ENCODE measurements around the gene ZNF180.

ZNF180 gene

GRCh38 chr19:44452367-44452766, 48.0 kb downstream of the ZNF180 start:
- H3K4me3 Mint-ChIP-seq = no peak overlapping the region
- H3K9me3 Mint-ChIP-seq = peaks cover 69% of the 10 kb centered on the region
- H3K36me3 Mint-ChIP-seq (ENCODE audit: low read depth) = peaks cover 4% of the 10 kb centered on the region

GRCh38 chr19:44451687-44452086, 48.6 kb downstream of the ZNF180 start:
- Mint-ChIP-seq H3K27me3 (ENCODE audit: low read depth) (no peaks in the 10 kb centered on the region), H3K27ac (no peak overlapping the region), H3K4me1 (ENCODE audit: low read depth) (peaks cover 3% of the 10 kb centered on the region), H3K4me3 (no peak overlapping the region), H3K36me3 (ENCODE audit: low read depth) (peaks cover 4% of the 10 kb centered on the region), H3K9me3 (peaks cover 75% of the 10 kb centered on the region)
- DNase-seq (ENCODE audit: low spot score) = no peak

More at GRCh38 chr19:44452367-44452766, 48.0 kb downstream of the ZNF180 start:
- H3K27me3 Mint-ChIP-seq (ENCODE audit: low read depth) = no peaks in the 10 kb centered on the region
- DNase-seq (ENCODE audit: low spot score) = no peak
- H3K27ac Mint-ChIP-seq = no peak overlapping the region
- peaks cover 3% of the 10 kb centered on the region for H3K4me1 Mint-ChIP-seq (ENCODE audit: low read depth)

- peak; percentile 32 for DNase-seq (ENCODE audit: low spot score)
- H3K27ac Mint-ChIP-seq = peak within 1 kb of the TSS; percentile 62
- peaks cover 10% of the 10 kb centered on the region for H3K36me3 Mint-ChIP-seq (ENCODE audit: low read depth)
- peaks cover 84% of the 10 kb centered on the region for H3K9me3 Mint-ChIP-seq
- H3K27me3 Mint-ChIP-seq (ENCODE audit: low read depth) = no peaks in the 10 kb centered on the region
- H3K4me3 Mint-ChIP-seq = peak within 1 kb of the TSS; percentile 77
- H3K4me1 Mint-ChIP-seq (ENCODE audit: low read depth) = peaks cover 3% of the 10 kb centered on the region
Observed at GRCh38 chr19:44447916-44448674, 52.2 kb downstream of the ZNF180 start, which contains the start of gene ZNF229. ZNF229 (minus strand) TSS chr19:44448472; CDS start chr19:44442847, 5,625 bp downstream.

GRCh38 chr19:44438441-44438840, 61.9 kb downstream of the ZNF180 start:
- peaks cover 3% of the 10 kb centered on the region for H3K36me3 Mint-ChIP-seq (ENCODE audit: low read depth)
- H3K27me3 Mint-ChIP-seq (ENCODE audit: low read depth) = no peaks in the 10 kb centered on the region
- H3K27ac Mint-ChIP-seq = no peak overlapping the region
- no peak overlapping the region for H3K4me3 Mint-ChIP-seq
- H3K9me3 Mint-ChIP-seq = peaks cover 68% of the 10 kb centered on the region
- no peaks in the 10 kb centered on the region for H3K4me1 Mint-ChIP-seq (ENCODE audit: low read depth)
- no peak for DNase-seq (ENCODE audit: low spot score)

DNA sequence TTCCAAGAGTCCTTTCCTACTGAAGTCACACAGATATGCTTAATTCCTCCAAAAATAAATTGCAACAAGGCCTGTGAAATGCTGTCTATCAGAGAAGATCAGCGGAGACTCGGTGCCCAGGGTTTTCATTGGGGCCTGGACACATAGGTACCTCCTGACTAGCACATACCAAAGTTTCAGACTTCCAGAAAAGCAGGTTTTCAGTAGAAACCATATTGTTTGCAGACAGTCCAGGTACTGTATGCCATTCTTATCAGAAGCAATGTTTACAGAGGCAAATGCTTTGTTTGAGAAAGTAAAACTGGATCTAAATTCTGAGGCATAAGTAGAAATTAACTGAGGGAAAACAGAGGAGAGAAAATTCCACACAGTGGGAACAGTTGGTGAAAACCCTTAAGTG, 64.9 kb downstream of the ZNF180 start:
- Mint-ChIP-seq H3K9me3 (peaks cover 61% of the 10 kb centered on the region), H3K27me3 (ENCODE audit: low read depth) (no peaks in the 10 kb centered on the region), H3K27ac (no peak overlapping the region), H3K4me3 (no peak overlapping the region), H3K4me1 (ENCODE audit: low read depth) (no peaks in the 10 kb centered on the region), H3K36me3 (ENCODE audit: low read depth) (peaks cover 3% of the 10 kb centered on the region)
- no peak for DNase-seq (ENCODE audit: low spot score)

DNA sequence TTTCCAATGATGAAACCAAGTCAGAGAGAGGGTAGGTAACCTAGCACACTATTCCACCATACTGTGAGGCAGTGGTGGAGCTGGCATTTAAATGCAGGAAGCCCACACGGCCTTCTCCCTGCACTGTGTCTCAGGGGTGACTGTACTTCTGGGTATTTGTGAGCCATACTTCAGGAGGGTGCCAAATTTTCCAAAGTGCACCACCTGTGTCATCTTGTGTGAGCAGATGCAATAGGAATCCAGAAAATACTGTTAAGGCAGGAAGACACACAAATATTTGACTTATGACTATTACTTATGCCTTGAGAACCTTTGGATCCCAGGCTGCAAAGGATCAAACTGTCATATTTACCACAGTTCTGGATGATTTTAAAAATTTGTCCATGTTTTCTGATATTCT, 69.4 kb downstream of the ZNF180 start:
- Mint-ChIP-seq H3K27ac (no peak overlapping the region), H3K36me3 (ENCODE audit: low read depth) (peaks cover 3% of the 10 kb centered on the region), H3K9me3 (peaks cover 77% of the 10 kb centered on the region), H3K27me3 (ENCODE audit: low read depth) (no peaks in the 10 kb centered on the region), H3K4me1 (ENCODE audit: low read depth) (no peaks in the 10 kb centered on the region), H3K4me3 (no peak overlapping the region)
- no peak for DNase-seq (ENCODE audit: low spot score)

Data from T-helper 2 cell treated with Interferon-gamma antibody and Interleukin-4, amounts not matched to agents 5 μg/mL and 100 μg/mL, for 36 hours (primary cell).